HG03520 (cell line): ENCODE data around the gene OCRL.

Experiments used
- ATAC-seq: cut with Tn5 transposase; IDR thresholded peaks from one replicate; pipeline ENCODE4 v1.9.1; 2021; ENCODE audit warnings: mild to moderate bottlenecking, moderate library complexity; ENCODE audit not compliant: unreplicated experiment

Gene OCRL

GRCh38 chrX:129581904-129582303 lies 41.8 kb downstream of the OCRL start:
- ATAC-seq: no peak

- no peak for ATAC-seq
These were observed 45.1 kb downstream of the OCRL start for GRCh38 chrX:129585167-129585566.

- no peak for ATAC-seq
These were observed 45.6 kb downstream of the OCRL start for GRCh38 chrX:129585691-129586090.

GRCh38 chrX:129586446-129586845 lies 46.4 kb downstream of the OCRL start:
- no peak for ATAC-seq

- no peak for ATAC-seq
These were observed 50.5 kb downstream of the OCRL start for GRCh38 chrX:129590596-129590995.

GRCh38 chrX:129593137-129593536 lies 53.1 kb downstream of the OCRL start:
- no peak for ATAC-seq

- no peak for ATAC-seq
These were observed 54.7 kb downstream of the OCRL start for GRCh38 chrX:129594781-129595180.

- ATAC-seq: no peak
These were observed 56.0 kb downstream of the OCRL start for GRCh38 chrX:129596077-129596476.

- no peak for ATAC-seq
These were observed 57.8 kb downstream of the OCRL start for GRCh38 chrX:129597905-129598304.

GRCh38 chrX:129599499-129599898 lies 59.4 kb downstream of the OCRL start:
- no peak for ATAC-seq

- no peak for ATAC-seq
These were observed 59.9 kb downstream of the OCRL start for GRCh38 chrX:129599996-129600395.

- ATAC-seq: no peak
These were observed 60.9 kb downstream of the OCRL start for GRCh38 chrX:129600981-129601424.

GRCh38 chrX:129606918-129607317 lies 66.9 kb downstream of the OCRL start:
- ATAC-seq: no peak

GRCh38 chrX:129608496-129608895 lies 68.4 kb downstream of the OCRL start:
- ATAC-seq: no peak

GRCh38 chrX:129609395-129609794 lies 69.3 kb downstream of the OCRL start:
- no peak for ATAC-seq

- ATAC-seq: no peak
These were observed 72.3 kb downstream of the OCRL start for GRCh38 chrX:129612396-129612795.

- no peak for ATAC-seq
These were observed 73.5 kb downstream of the OCRL start for GRCh38 chrX:129613596-129613995.

GRCh38 chrX:129614481-129615255 lies 74.6 kb downstream of the OCRL start:
- ATAC-seq: no peak

GRCh38 chrX:129617420-129617819 lies 77.4 kb downstream of the OCRL start:
- ATAC-seq: no peak

- ATAC-seq: no peak
These were observed 78.9 kb downstream of the OCRL start for GRCh38 chrX:129618997-129619396.

GRCh38 chrX:129622757-129623301 lies 82.8 kb downstream of the OCRL start:
- ATAC-seq: no peak

- no peak for ATAC-seq
These were observed 86.0 kb downstream of the OCRL start for GRCh38 chrX:129626026-129626425.

GRCh38 chrX:129629837-129630236 lies 89.8 kb downstream of the OCRL start:
- ATAC-seq: no peak
